Endothelial cell of umbilical vein (primary cell): ENCODE results near the gene SCN3B.

Experiments
- EZH2 ChIP-seq: IDR thresholded peaks from 2 replicates; pipeline ENCODE4 v1.6.1; 2012; ENCODE audit warnings: borderline replicate concordance, low read depth, mild to moderate bottlenecking, moderate library complexity, low read length, inconsistent platforms; ENCODE audit not compliant: severe bottlenecking
- FOS ChIP-seq: IDR thresholded peaks from 2 replicates; pipeline ENCODE4 v1.6.1; 2011; ENCODE audit warnings: mild to moderate bottlenecking, low read length, moderate library complexity, borderline replicate concordance; ENCODE audit not compliant: insufficient read depth
- GATA2 ChIP-seq: IDR thresholded peaks from 2 replicates; pipeline ENCODE4 v1.7.0; 2011; ENCODE audit warnings: low read depth, mild to moderate bottlenecking, moderate library complexity, mixed read lengths, low read length; ENCODE audit not compliant: insufficient read length, insufficient read depth
- MYC ChIP-seq: IDR thresholded peaks from one replicate; pipeline ENCODE4 v1.6.1; 2011; ENCODE audit warnings: mild to moderate bottlenecking, low read depth, low read length
- POLR2A ChIP-seq: IDR thresholded peaks from 2 replicates; pipeline ENCODE4 v1.6.1; 2012; ENCODE audit warnings: low read depth, mild to moderate bottlenecking, control low read depth, low read length
- POLR2AphosphoS5 ChIP-seq: IDR thresholded peaks from 2 replicates; pipeline ENCODE4 v1.6.1; 2012; ENCODE audit warnings: low read depth, mild to moderate bottlenecking, control low read depth, low read length, moderate library complexity; ENCODE audit not compliant: insufficient read depth
- TF ChIP-seq, protein P1 (sequence below), 2 donors: IDR thresholded peaks; 1 replicate in 1 of 2; 2 replicates in 1 of 2; pipeline ENCODE4 v1.5.1; 2011; ENCODE audit warnings: low read length in 2 of 2, mild to moderate bottlenecking in 2 of 2, moderate library complexity in 2 of 2, control low read depth in 1 of 2, inconsistent platforms in 1 of 2, low read depth in 1 of 2; ENCODE audit not compliant: insufficient read depth in 1 of 2; ENCODE audit errors: extremely low read depth in 1 of 2
- TF ChIP-seq, protein P2 (sequence below): IDR thresholded peaks from 2 replicates; pipeline ENCODE4 v1.6.1; 2011; ENCODE audit not compliant: insufficient read depth, insufficient read length

DNA sequence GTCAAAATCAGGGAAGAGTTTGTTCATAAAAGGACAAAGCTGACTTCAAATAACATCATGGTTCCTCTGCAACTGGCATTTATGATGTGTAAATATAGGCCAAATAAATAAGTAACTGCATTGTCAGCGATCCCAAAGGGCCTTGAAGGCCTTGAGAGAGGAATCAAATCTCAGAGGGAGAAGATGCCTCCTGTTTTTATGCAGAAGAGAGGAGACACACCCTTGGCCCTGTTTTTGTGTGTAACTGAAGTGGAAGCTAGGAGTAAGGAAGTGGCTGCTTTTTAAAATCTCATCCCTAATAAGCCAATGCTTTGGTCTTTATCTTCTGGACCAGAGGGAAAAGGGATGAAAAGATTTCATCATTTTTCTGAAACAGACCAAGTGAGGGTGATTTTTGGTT, 15.7 kb upstream of the SCN3B start:
- TF ChIP-seq, protein P1, sequence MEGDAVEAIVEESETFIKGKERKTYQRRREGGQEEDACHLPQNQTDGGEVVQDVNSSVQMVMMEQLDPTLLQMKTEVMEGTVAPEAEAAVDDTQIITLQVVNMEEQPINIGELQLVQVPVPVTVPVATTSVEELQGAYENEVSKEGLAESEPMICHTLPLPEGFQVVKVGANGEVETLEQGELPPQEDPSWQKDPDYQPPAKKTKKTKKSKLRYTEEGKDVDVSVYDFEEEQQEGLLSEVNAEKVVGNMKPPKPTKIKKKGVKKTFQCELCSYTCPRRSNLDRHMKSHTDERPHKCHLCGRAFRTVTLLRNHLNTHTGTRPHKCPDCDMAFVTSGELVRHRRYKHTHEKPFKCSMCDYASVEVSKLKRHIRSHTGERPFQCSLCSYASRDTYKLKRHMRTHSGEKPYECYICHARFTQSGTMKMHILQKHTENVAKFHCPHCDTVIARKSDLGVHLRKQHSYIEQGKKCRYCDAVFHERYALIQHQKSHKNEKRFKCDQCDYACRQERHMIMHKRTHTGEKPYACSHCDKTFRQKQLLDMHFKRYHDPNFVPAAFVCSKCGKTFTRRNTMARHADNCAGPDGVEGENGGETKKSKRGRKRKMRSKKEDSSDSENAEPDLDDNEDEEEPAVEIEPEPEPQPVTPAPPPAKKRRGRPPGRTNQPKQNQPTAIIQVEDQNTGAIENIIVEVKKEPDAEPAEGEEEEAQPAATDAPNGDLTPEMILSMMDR (IDR thresholded peaks at IDR 0.05; ENCODE audit: extremely low read depth in 1 of 2, insufficient read depth in 1 of 2, low read depth in 1 of 2, low read length in 2 of 2) = no peak
- TF ChIP-seq EZH2 (no peak), POLR2A (no peak), POLR2AphosphoS5 (no peak), MYC (no peak), GATA2 (no peak), FOS (no peak)
- TF ChIP-seq, protein P2, sequence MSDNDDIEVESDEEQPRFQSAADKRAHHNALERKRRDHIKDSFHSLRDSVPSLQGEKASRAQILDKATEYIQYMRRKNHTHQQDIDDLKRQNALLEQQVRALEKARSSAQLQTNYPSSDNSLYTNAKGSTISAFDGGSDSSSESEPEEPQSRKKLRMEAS = no peak
